Sigmoid colon (tissue), 7 donors: ENCODE data around the gene TMEM208. TPM values are rescaled to one million over a fixed set of nuclear protein-coding genes. Genes with fewer than 3 reads are reported as not detected.

Source experiments
- DNase-seq: peaks from one replicate; pipeline ENCODE4 v3.0.0-alpha.2; 2019
- H3K27ac ChIP-seq, 4 donors: fragments of 200-600 bp; sonication (generic); one replicate each; pipeline ENCODE4 v1.5.1; 2016 to 2019; ENCODE audit warnings: mild to moderate bottlenecking in 1 of 4
- H3K27me3 ChIP-seq, 3 donors: fragments of 200-600 bp; sonication (generic); one replicate each; pipeline ENCODE4 v1.5.1; 2019; ENCODE audit warnings: mild to moderate bottlenecking in 1 of 3
- H3K36me3 ChIP-seq, 4 donors: fragments of 200-600 bp; sonication (generic); one replicate each; pipeline ENCODE4 v1.5.1; 2016 to 2019
- H3K4me1 ChIP-seq, 4 donors: fragments of 200-600 bp; sonication (generic); one replicate each; pipeline ENCODE4 v1.5.1; 2017 to 2019
- H3K4me3 ChIP-seq, 4 donors: fragments of 200-600 bp; sonication (generic); one replicate each; pipeline ENCODE4 v1.5.1; 2017 to 2019; ENCODE audit warnings: mild to moderate bottlenecking in 2 of 4, moderate library complexity in 1 of 4
- H3K9me3 ChIP-seq, 4 donors: fragments of 200-600 bp in 3 of 4; sonication (generic) in 3 of 4; one replicate each; pipeline versions ENCODE4 v1.5.1 to v1.6.1; 2013 to 2019
- EP300 ChIP-seq, 4 donors: sonication (generic); formaldehyde crosslinking; IDR thresholded peaks; one replicate each; pipeline ENCODE4 v1.6.1; 2017; ENCODE audit warnings: antibody characterized with exemption in 4 of 4
- POLR2A ChIP-seq, 2 donors: fragments of 450-650 bp; IDR thresholded peaks; one replicate each; pipeline ENCODE4 v1.6.1; 2016; ENCODE audit warnings: antibody characterized with exemption in 2 of 2, mild to moderate bottlenecking in 2 of 2, moderate library complexity in 2 of 2
- POLR2AphosphoS5 ChIP-seq, 4 donors: sonication (generic); formaldehyde crosslinking; IDR thresholded peaks; one replicate each; pipeline ENCODE4 v1.6.1; 2017; ENCODE audit warnings: antibody characterized with exemption in 4 of 4
- WGBS, 2 donors: extraction: QIAGEN DNeasy Blood & Tissue Kit; methylation state at CpG; one replicate each; pipeline ENCODE4 v1.1.7; 2013; 5-methylcytosine and 5-hydroxymethylcytosine counted together
- intact Hi-C: fragments of 100-400 bp; cut with DNase I; formaldehyde crosslinking; loops from one replicate; pipeline ENCODE4 v1.15.1; 2023
- polyA plus RNA-seq, 3 donors: library from polyadenylated mRNA; stranded (reverse); fragments of 200-250 nt; gene quantifications; one replicate each; pipeline ENCODE4 v1.2.3, GENCODE V29; 2013
- total RNA-seq, 4 donors: library from RNA; depleted of rRNA; stranded (reverse); fragments of >200 nt; gene quantifications; one replicate each; pipeline ENCODE4 v1.1.0, GENCODE V29; 2016
- TF ChIP-seq, protein P1 (sequence below), 4 experiments: fragments of 450-650 bp in 3 of 4; fragments of 200-600 bp in 1 of 4; IDR thresholded peaks; one replicate each; pipeline ENCODE4 v1.5.1; 2016 to 2019; ENCODE audit warnings: antibody characterized with exemption in 4 of 4, mild to moderate bottlenecking in 3 of 4, moderate library complexity in 2 of 4
- donor health status: healthy with polysubstance abuse.
- donor health status: Bipolar disorder and iron deficiency.
- donor health status: healthy.

TMEM208 gene
- total and polyA plus RNA-seq, 7 donors = 15.3 to 109 (median 31.4) TPM

DNA sequence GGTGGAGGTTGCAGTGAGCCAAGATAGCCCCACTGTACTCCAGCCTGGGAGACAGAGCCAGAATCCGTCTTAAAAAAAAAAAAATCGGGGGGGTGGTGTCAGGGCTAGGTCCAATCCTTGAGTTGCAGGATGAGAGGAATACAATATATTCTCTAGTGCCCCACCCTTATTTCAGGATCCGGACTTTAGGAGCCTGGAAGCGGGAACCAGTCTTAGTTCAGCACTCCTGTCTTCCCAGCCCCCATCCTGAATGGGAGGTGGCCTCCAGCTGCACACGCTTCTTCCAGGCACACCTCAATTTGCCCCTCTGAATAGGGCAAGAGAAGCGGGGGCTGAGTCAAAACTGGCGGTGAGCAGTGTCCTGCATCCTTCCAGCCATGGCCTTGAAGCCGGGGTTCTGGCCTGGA lies 18.7 kb downstream of the TMEM208 start:
- TF ChIP-seq, protein P1, sequence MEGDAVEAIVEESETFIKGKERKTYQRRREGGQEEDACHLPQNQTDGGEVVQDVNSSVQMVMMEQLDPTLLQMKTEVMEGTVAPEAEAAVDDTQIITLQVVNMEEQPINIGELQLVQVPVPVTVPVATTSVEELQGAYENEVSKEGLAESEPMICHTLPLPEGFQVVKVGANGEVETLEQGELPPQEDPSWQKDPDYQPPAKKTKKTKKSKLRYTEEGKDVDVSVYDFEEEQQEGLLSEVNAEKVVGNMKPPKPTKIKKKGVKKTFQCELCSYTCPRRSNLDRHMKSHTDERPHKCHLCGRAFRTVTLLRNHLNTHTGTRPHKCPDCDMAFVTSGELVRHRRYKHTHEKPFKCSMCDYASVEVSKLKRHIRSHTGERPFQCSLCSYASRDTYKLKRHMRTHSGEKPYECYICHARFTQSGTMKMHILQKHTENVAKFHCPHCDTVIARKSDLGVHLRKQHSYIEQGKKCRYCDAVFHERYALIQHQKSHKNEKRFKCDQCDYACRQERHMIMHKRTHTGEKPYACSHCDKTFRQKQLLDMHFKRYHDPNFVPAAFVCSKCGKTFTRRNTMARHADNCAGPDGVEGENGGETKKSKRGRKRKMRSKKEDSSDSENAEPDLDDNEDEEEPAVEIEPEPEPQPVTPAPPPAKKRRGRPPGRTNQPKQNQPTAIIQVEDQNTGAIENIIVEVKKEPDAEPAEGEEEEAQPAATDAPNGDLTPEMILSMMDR (IDR thresholded peaks at IDR 0.05) = no peak
- TF ChIP-seq EP300 (IDR thresholded peaks at IDR 0.05) (no peak), POLR2AphosphoS5 (IDR thresholded peaks at IDR 0.05) (no peak), POLR2A (IDR thresholded peaks at IDR 0.05) (no peak)
- no peaks in the 10 kb centered on the region for H3K36me3 ChIP-seq
- intact Hi-C loops = loop anchor here (1.0 to 5.0 kb wide), 2 partner anchors 62 to 152 kb away; partner anchors contain the start of gene MATCAP1
- H3K27ac ChIP-seq = peak overlapping the region; percentile 80 to 89 (median 83)
- WGBS, 2 donors = 5 to 28% methylated on average over 8 of the region's 8 CpGs
- H3K9me3 ChIP-seq = no peaks in the 10 kb centered on the region
- peak overlapping the region; percentile 44 to 87 (median 72) for H3K4me3 ChIP-seq
- DNase-seq = no peak
- H3K4me1 ChIP-seq = peaks cover 0 to 72% (median 56%) of the 10 kb centered on the region in 4 donors
- peaks cover 7 to 25% (median 13%) of the 10 kb centered on the region in 3 donors for H3K27me3 ChIP-seq

DNA sequence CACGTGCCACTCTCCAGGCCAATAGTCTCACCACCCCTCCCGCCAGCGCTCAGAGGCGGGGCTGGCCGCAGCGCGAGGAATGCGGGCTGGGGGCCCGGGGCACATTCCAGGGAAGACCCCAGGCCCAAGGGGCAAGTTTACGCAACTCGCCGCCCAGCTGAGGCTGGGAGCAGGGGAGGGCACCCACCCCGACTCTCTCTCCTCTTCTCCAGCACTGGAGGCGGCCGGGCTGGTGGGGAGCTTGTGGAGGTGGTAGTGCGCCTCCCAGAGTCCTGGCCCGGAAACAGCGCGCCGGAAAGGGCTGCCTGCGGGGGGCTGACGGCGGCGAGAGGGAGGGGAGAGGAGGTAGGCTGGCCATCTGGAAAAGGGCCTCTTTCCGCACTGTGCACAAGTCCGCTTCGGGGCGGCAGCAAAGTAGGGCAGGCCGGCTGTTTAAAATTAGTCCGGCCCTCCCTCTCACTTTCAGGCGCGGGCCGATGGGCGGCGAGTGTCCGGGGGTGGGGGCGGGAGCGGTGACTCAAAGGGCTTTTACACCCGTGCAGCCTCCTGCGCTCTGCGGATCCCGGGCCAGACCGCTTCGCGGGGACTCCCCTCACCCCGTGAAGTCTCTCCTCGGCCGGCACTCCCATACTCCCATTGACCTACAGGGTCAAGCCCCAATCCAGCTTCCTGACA lies 19.3 kb downstream of the TMEM208 start:
- no peaks in the 10 kb centered on the region for H3K9me3 ChIP-seq
- peak overlapping the region; percentile 80 to 89 (median 83) for H3K27ac ChIP-seq
- H3K27me3 ChIP-seq = peaks cover 7 to 31% (median 13%) of the 10 kb centered on the region in 3 donors
- TF ChIP-seq EP300 (IDR thresholded peaks at IDR 0.05) (no peak), POLR2A (IDR thresholded peaks at IDR 0.05) (peak in 1 of 2 donors; percentile 13), POLR2AphosphoS5 (IDR thresholded peaks at IDR 0.05) (peak in 3 of 4 donors; percentile 31 to 52 (median 45))
- TF ChIP-seq, protein P1 (IDR thresholded peaks at IDR 0.05) = peak in 3 of 4 experiments; percentile 8 to 30 (median 24)
- WGBS, 2 donors = 1 to 2% methylated on average over 48 of the region's 48 CpGs
- intact Hi-C loops = loop anchor here (5.0 kb wide), 1 partner anchor 151 kb away; no protein-coding TSS in a partner anchor
- peak overlapping the region; percentile 44 to 87 (median 72) for H3K4me3 ChIP-seq
- peaks cover 0 to 67% (median 50%) of the 10 kb centered on the region in 4 donors for H3K4me1 ChIP-seq
- H3K36me3 ChIP-seq = no peaks in the 10 kb centered on the region
- peak; percentile 89 for DNase-seq

DNA sequence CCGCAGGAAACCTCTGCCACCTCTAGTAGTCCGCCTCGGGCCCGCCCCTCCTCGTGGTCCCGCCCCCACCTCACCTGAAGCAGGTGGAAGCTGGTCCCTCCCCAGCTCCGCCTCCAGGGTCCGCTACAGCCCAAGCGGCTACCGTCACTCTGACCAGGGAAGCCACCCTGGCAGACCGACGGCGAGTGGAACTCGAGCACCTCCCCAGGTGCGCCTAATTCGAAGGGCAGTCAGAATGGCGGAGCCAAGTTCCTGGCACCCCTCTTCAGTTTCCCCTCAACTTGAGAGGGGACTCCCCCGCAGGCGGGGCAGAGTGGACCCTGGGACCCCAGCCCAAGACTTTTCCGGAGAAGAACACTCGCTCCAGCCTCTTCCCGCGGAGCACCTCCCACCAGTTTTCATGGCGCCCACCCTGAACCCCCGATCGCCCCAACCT lies 19.8 kb downstream of the TMEM208 start:
- no peaks in the 10 kb centered on the region for H3K36me3 ChIP-seq
- DNase-seq = no peak
- H3K4me3 ChIP-seq = peak overlapping the region; percentile 44 to 87 (median 72)
- H3K4me1 ChIP-seq = peaks cover 0 to 61% (median 45%) of the 10 kb centered on the region in 4 donors
- peak overlapping the region; percentile 80 to 89 (median 83) for H3K27ac ChIP-seq
- no peaks in the 10 kb centered on the region for H3K9me3 ChIP-seq
- intact Hi-C loops = loop anchor here (1.0 to 5.0 kb wide), 2 partner anchors 19 to 151 kb away; partner anchors contain the start of gene TMEM208
- WGBS, 2 donors = 0 to 1% methylated on average over 26 of the region's 26 CpGs
- peaks cover 7 to 36% (median 19%) of the 10 kb centered on the region in 3 donors for H3K27me3 ChIP-seq
- TF ChIP-seq EP300 (IDR thresholded peaks at IDR 0.05) (no peak), POLR2A (IDR thresholded peaks at IDR 0.05) (peak in 1 of 2 donors; percentile 45), POLR2AphosphoS5 (IDR thresholded peaks at IDR 0.05) (peak in 1 of 4 donors; percentile 40)
- TF ChIP-seq, protein P1 (IDR thresholded peaks at IDR 0.05) = no peak

DNA sequence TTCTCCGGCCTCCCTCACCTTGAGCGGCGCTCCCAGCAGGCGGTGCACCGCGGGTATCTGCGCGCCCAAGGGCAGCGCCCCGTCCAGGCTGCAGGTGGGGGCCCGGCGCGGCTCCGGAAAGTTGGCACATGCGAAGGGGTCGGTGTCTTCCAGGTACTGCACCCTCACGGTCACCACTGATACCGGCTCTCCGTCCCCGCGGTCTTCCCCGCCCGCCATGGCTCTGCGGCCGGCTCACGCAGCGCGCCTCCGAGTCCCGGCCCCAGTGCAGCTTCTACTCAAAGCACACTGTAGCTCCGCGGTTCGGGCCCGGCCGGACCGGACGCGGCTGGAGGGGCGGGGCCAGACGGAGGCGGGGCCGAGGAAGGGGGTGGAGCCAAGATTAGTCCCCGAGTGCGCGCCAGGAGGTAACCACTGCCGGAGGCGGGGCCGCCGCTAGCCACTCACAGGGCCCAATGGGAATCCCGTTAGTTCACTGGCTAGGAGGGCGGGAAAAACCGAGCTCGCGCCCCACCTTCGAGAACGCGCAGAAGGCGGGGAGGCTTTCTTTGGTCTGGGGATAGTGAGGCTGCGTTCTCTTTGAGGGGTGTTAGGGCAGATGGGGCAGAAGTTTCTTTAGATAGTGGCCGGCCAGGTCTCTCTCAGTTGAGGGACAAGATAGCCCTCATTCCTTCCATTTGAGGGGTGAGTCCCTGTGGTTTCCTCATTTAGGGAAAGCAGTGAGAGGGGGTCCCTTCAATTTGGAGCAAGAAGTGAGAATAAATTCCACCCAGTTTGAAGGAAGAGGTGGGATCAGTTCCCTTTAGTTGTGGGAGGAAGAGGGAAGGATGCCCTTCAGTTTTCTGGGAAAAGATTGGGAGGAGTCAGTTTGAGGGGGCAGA lies 20.5 kb downstream of the TMEM208 start, which contains the start of gene FHOD1:
FHOD1 (minus strand) TSS at position 290 of the 881 bp plus-strand sequence; CDS start at position 219, 71 bp downstream.
- TF ChIP-seq, protein P1 (IDR thresholded peaks at IDR 0.05) = no peak
- peak; percentile 62 to 73 for TF ChIP-seq POLR2A (IDR thresholded peaks at IDR 0.05)
- TF ChIP-seq EP300 (IDR thresholded peaks at IDR 0.05) = no peak
- peak; percentile 75 to 94 (median 88) for TF ChIP-seq POLR2AphosphoS5 (IDR thresholded peaks at IDR 0.05)
- peak within 1 kb of the TSS; percentile 80 to 89 (median 83) for H3K27ac ChIP-seq
- no peaks in the 10 kb centered on the region for H3K36me3 ChIP-seq
- peaks cover 7 to 43% (median 23%) of the 10 kb centered on the region in 3 donors for H3K27me3 ChIP-seq
- 0% methylated on average over 60 of the region's 60 CpGs for WGBS, 2 donors
- intact Hi-C loops = loop anchor here (1.0 to 5.0 kb wide), 2 partner anchors 20 to 150 kb away; partner anchors contain the start of gene TMEM208
- H3K4me3 ChIP-seq = peak within 1 kb of the TSS; percentile 44 to 87 (median 72)
- DNase-seq = peak; percentile 99
- H3K9me3 ChIP-seq = no peaks in the 10 kb centered on the region
- peaks cover 0 to 55% (median 42%) of the 10 kb centered on the region in 4 donors for H3K4me1 ChIP-seq
